NOMO-1 treated with DMSO at 0.1 percent for 48 hours (cell line): ENCODE measurements around the gene GREM2.

Source experiments
- DNase-seq: peaks from one replicate; lab custom pipeline; 2025; ENCODE audit not compliant: unreplicated experiment; lab: John Stamatoyannopoulos, UW

The GREM2 gene

DNA sequence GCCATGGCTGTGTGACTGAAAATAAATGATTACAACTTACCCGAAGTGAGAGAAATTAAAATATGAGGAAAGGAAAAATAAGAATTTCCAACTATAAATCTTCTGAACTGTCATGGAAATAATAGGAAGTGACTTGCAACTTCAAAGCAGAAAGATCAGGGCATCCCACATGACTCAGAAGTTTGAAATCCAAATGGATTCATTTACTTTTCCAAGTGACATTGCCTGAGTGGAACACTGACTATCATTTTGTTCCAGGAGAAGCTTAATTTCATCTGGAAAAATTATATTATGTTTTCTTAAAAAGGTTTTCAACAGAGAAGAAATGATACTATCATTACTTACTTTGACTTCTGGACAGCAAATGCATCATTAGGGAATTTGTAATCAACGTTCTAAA lies 110.8 kb downstream of the GREM2 start:
- no peak for DNase-seq

DNA sequence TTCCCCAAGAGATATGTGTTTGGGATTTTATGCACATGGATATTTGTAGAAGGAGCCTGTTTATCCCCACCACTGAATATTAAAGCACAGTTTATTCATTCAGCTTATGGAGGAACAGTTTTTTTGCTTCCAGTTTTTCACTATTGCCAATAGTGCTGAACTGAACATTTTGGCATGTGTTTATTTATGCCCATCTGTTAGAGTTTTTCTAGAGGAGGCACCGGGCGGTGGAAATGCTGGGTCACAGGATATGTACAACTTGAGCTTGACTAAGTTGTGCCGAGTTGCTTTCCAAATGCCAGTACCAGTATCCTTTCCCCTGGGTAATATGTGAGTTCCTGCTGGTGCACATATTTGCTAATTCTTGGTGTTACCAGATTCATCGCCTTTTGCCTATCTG lies 111.3 kb downstream of the GREM2 start:
- DNase-seq, result no peak

DNA sequence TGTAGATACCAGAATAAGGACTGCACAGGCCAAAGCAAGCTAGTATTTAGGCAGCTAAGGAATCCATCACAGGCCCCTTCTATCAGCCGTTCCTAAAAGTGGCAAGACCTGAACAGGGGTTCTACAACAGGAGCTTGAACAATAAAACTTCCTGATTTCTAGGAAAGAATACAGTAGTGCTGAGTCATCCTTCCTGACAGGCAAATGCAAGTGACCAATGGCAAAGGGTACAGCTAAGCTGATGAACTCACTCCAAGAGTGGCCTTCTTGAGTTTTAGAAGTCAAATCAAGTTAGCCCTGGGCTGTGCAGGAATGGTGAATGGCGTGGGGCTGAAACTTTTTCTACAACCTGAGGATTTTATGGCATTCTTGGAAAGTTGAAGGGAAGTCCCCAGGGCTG lies 112.9 kb downstream of the GREM2 start:
- no peak for DNase-seq

DNA sequence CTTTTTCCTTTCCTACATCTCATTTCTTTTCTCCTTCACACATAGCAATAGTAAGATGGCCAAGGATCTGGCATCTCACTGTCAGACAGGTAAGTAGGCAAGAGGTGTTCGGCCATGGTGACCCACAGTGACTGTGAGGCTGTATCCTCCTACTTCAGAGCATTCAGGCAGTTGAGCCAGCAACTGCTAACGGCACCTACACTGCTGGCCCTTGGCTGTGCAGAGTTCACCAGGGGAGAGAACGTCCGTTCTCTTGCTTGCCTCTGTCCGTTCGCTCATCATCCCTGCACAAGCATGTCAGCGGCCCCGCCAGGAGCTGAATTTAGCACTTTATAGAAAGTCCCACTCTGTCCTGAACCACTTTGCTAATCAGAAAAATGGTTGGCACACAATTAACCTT lies 113.6 kb downstream of the GREM2 start:
- no peak for DNase-seq

DNA sequence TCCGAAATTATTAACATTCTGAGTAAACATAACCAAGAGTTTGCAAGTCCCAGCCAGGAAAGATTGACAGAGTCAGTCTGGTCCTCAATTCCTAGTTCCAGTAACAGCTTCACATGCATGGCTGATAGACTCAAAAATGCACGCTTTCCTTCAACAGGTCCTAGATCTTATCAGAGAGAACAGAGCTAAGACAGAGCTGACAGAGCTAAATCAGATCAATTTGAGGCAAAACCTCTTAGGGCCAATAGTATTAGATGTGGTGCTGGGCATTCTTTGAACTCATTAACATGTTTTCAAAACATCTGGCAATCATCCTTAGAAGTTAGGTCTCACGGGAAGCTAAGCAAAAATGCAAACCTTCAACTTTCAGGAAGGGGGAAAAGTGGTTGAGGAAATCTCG lies 114.0 kb downstream of the GREM2 start:
- no peak for DNase-seq

DNA sequence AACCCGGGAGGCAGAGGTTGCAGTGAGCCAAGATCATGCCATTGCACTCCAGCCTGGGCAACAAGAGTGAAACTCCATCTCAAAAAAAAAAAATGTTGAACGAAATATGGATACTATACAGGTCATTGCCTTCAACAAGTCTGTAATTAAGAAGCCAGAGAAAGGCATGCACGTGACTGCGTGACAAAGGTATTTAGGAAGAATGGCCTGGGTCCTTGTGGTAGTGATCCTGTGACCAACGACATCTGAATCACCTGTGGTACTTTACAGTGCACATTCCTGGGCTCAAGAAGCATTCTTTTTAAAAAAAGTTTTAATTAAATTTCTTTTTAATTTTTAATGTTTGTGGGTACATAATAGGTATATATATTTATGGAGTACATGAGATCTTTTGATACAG lies 115.0 kb downstream of the GREM2 start:
- DNase-seq, result no peak

DNA sequence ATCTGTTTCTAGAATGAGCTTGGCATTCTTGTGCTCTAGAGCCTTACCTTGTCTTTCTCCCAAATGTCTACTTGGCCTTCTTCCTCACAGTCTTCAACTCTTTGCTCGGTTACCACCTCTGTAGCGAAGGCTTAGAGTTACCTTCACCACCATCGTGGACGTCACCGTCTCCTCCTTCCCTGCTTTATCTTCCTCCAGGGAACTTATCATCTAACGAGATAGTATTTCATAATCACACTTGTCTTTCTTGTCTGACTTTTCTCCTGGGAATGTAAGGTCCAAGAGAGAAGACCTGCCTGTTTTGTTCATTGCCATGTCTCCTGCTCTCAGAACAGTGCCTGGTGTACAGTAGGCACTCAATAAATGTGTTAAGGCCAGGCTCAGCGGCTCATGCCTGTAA lies 115.6 kb downstream of the GREM2 start:
- no peak for DNase-seq

DNA sequence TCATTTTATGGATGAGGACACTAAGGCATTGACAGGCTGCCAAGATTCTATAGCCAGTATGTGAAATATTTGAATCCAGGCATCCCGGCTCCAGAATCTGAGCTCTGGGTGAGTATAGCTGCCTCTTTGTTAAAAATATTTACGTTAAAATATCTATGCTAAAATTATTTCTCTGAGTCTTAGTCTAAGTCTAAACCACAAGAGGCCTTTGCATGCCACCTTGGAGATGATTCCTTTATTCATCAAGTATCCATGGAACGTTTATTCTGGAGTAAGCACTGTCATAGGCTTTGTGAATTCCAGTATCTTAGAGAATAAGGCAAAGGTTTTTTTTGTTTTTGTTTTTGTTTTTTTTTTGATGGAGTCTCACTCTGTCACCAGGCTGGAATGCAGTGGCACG lies 116.4 kb downstream of the GREM2 start:
- no peak for DNase-seq

DNA sequence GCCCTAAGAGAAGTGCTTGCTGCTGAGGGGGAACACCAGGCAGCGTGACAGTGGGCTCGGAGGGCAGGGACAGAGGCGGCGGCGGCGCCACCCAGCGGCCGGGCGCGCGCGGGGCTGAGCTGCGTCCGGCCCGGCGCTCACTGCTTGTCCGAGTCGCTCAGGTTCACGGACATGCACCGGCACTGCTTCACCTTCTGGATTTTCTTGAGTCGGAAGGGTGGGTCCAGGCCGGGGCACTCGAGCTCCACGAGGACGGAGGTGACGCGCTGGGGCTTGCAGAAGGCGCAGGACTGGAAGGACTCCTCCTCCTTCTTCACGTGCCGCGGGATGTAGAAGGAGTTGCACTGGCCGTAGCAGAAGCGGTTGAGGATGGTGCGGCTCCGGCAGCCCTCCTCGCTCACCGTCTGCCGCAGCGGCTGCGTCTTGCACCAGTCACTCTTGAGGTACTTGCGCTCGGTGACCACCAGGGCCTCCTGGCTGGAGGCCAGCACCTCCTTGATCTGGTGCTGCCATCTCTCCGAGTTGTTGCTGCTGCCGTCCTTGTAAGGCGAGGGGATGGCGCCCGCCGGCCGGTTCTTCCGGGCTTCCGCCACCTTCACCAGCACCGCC lies 119.0 kb downstream of the GREM2 start:
- no peak for DNase-seq

DNA sequence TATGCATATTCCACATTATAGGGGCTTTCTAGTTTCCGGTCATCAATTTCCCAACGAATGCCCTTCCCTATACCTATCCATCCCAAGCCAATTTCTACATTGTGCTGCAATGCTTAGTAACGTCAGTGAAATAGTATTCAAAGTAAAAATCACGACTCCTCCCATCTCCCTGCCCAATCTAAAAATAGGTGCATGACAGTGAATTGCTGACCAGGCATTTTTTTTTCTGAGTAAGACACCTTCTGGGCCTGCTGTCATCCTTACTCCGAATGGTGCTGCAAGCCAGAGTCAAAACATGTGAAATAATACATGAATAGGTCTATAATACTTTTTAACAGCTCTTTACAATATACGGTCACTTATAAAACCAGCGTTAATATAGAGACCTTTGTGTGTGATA lies 120.2 kb downstream of the GREM2 start:
- no peak for DNase-seq

DNA sequence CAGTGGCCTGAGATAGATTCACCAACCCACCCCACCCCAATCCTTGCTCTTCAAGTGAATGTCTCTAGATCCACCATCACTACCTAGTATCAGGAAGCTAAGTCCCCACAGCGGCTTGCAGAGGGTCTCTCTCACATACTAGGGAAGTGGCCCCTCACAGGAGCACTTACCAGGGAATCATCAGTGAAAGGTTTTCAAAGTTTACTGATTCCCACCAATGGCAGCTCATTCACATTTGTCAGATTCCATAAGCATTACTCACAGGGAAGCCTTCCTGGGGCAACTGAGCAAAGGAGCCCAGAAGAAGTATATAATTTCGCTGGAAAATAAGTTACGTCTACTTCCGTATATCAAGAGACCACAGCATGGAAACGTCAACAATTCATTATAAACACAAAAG lies 120.8 kb downstream of the GREM2 start:
- DNase-seq, result no peak

DNA sequence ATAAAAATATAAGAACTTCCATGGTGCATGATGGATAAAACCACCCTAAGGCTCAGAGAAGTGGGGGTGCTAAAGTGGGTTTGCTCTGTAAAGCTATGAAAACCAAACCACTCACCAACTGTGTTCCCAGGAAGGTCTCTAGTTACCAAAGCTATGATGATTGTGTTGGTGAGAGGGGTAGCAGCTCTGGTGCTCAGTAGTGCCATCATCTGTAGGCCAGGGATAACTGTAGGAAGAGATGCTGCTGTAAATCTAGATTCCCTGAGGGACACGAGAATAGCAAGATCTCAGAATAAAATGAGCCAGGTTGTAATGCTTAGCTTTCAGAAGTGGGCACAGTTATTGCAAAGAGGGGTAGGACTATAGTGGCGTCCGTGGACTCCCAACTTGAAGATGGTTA lies 124.5 kb downstream of the GREM2 start:
- no peak for DNase-seq

DNA sequence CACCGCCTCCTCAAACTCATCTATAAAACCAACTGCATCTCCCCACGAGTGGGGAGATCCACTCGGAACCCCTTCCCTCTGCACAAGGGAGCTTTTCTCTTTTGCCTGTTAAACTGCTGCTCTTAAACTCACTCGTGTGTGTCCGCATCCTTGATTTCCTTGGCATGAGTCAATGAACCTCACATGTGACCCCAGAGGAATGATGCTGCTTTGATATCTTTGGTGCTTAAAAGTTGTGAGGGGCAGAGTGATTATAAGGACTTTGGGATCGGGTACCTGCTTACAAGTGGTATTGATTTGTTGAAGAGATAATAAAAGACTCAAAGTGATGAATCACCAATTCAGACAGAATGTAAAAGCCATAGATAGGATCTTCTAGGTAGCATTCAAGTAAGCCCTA lies 125.3 kb downstream of the GREM2 start:
- DNase-seq, result no peak

DNA sequence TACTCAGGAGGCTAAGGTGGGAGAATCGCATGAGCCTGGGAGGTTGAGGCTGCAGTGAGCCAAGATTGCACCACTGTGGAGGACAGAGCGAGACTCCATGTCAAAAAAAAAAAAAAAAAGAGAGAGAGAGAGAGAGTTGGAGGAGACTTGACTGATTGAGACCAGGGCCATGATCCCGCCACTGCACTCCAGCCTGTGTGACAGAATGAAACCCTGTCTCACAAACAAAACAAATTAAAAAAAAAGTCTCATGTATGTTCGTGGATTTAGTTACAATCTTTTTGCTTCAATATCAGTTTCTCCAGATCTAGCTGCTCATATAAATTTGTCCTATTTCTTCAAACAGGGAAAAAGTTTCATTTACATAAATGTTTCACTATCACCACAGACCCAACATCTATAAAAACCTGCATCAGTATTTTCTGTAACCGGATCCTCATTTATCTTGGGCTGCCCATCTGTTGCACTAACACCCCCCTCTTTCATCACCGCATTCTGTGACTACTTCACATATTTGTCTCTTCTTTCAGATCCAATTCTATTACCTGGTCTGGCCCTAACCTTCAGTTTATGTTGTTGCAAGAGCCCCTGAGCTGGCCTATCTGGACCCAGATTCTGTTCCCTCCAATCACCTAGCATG lies 127.0 kb downstream of the GREM2 start:
- no peak for DNase-seq

DNA sequence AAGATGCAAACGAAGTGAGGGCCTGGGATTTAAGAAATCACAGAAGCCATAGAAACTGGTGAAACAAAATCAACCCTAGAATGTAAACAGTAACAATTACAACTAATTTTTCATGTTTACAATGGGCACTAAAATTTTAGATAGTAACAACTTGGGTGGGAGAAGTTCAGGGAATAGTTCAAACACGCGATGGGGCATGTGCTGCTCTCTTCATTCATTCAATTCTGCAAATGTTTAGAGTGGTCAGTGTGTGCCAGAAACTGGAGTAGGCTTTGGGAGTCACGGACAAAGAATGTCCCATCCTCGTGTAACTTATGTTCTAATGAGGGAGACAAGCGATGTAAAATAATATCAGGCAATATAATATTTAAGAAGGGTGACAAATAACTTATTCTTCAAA lies 133.4 kb downstream of the GREM2 start:
- no peak for DNase-seq

DNA sequence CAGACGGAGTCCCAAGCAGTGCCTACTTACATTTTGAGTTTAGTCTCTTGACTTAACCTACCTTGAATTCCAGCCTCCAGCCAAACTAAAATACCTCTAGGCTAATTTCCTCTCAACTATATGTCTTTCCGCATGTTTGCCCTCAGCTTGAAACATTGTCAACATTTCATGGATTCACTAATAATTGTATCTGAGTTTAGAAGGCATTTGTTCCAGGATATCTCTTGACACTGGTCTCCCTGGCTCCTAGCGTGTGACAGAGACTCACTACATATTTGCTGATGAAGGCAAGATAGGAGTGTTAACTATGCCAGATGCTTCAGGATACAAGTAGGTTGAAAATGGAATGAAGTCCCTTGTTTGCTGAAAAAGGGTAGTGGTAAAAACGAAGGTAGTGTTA lies 136.1 kb downstream of the GREM2 start:
- no peak for DNase-seq

DNA sequence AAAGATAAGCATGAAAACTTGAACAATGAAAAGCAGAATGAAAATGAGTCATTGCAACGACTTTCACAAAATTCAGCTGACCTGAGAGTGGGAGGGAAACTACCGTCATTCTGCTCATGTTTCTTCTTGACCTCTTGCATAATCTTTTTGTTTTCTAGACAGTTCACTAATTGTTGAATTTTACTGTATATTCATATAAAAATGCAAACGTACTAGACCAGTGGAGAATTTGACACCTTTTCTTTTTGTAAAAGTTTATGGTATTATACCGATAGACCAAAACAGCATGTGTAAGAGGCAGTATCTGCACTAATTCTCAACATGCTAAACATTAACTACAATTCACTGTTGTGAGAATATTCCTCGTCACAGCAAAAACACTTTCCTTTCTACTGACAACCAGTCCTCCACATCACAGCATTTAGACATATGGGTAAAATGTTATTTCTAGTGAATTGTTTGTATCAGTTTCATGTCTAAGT lies 137.8 kb downstream of the GREM2 start:
- no peak for DNase-seq

DNA sequence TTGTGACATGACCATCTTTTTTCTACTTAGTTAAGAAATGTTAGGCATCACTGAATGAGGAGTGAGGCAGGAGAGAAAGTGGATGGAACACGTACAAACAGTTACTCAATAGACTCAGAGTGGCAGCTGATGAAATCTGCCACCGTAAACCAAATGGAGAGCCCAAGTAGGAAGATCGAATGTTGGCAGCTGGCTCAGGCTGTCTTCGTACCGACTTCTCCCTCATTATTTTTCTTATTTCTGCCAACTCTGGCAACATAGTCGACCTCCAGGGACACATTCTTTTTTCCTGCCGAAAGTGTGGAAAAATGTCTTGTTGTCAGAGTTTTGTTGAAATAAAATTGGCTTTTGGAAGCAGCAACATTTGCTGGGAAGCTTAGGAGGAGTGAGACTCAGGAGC lies 143.3 kb downstream of the GREM2 start:
- no peak for DNase-seq

DNA sequence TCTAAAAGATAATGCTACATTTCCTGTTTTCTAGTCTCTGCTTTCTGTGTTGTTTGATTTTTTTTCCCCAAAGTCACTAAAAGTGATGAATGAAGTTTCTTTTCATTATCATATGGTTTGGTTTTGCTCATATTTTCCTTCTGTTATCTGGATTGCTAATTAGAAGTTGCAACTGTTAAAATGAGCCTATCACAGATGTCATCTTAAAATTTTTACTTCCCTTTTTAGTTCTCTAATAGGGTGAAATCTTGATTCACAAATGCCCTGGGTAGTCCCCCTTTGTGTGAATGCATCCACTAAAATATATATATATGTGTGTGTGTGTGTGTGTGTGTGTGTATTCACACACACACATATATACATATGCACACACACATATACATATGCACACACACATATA lies 144.1 kb downstream of the GREM2 start:
- no peak for DNase-seq

DNA sequence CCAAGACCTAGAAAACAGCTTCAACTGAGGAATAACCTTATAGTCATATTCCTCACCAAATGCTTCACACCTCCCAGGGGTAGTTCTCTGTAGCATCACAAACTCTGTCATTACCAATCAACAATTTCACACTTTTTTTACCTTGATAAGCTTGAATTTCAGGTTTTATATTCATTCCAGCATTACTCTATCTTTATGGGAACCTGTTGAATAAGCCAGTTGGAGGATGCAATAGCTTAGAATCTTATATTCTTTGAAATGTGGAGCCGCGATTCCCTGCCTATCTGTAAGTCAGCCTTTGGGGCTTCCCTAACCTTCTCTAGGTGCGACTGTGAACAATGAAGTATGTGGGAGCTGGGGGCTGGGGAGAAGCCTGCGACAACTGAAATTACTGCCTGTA lies 145.4 kb downstream of the GREM2 start:
- no peak for DNase-seq

DNA sequence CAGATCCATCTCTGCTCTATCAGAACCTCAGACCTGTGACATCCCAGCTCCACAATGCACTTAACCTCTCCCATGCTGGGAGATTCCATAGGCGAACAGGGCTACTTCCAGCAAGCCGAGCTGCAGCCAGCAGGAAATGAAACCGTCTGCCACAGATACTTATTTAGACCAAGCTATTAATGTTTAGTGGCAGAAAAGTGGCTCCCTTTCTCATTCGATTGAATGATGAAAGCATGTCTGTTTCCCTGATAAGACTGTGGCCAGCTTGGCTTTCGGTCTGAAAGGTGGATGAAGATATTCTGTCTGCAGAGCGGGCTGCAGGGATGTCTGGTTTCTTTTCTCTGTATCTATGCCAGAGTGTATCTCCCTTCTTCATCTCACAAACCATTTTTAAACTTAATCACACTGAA lies 146.4 kb downstream of the GREM2 start:
- DNase-seq, result no peak

DNA sequence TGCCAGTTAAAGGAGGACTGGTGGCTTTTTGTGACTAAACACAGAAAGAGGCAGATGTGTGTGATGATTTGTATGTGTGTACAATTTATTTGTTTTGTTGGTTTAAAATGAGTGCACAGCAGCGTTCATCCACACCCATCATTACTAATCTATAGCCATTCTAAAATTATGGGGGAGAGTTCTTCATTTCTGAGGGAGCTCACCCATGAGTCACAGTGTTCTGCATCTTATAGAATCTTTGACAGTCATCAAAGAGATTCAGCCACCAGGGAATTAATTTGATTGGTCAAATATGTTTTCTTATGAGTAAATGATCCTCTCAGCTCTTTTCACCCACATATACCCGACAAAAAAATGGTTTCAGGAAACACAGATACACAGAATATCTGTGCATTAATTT lies 147.9 kb downstream of the GREM2 start:
- DNase-seq, result no peak

DNA sequence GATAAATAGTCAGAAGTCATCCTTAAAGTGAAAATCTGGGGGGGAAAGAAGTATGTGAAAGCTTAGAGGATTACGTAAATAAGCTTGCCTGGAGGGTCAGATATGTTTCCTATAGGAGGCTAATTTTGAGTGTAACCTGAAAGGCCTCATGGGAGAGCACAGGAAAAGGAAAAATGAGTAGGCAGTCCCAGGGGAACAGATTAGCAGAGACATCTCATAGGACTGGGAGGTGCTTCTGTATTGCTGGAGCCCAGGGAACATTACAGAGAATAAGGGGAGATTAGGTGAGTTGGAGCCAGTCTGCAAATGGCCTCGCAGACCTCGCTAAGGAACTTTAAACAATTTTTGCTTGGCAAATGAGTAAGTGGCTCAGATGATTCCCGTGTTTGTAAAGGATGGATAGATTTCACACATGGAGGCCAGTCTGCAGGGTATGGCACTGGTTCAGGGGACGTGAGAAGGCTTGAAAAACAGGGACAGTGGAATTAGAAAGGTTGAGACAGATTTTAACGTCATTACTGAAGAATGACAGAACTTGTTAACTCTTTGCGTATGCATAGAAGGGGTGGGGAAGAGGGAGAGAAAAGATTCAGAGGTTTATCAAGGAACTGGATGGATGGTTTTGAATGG lies 149.1 kb downstream of the GREM2 start:
- no peak for DNase-seq
